HEK293 (cell line): ENCODE measurements around the gene ANO8.

ENCODE experiments used
- HOXC10 ChIP-seq: sonication (generic); formaldehyde crosslinking; IDR thresholded peaks from 2 replicates; pipeline ENCODE4 v1.8.1; 2023; ENCODE audit warnings: mild to moderate bottlenecking, missing genetic modification reagents
- KLF9 ChIP-seq: fragments of 450-650 bp; formaldehyde crosslinking; IDR thresholded peaks from 2 replicates; pipeline ENCODE4 v1.5.1; 2016; ENCODE audit warnings: missing biosample characterization, missing genetic modification characterization, low read depth
- SALL2 ChIP-seq: fragments of 450-650 bp; formaldehyde crosslinking; IDR thresholded peaks from 2 replicates; pipeline ENCODE4 v1.5.0; 2017; ENCODE audit warnings: missing biosample characterization, mild to moderate bottlenecking, missing genetic modification characterization, borderline replicate concordance
- TRIM28 ChIP-seq: IDR thresholded peaks from 2 replicates; pipeline ENCODE4 v1.6.1; 2011; ENCODE audit warnings: low read length, control low read depth, borderline replicate concordance
- ZNF114 ChIP-seq: fragments of 450-650 bp; formaldehyde crosslinking; IDR thresholded peaks from 2 replicates; pipeline ENCODE4 v1.5.0; 2017; ENCODE audit warnings: missing biosample characterization, missing genetic modification characterization
- ZNF140 ChIP-seq: fragments of 450-650 bp; formaldehyde crosslinking; IDR thresholded peaks from 2 replicates; pipeline ENCODE4 v1.5.1; 2016; ENCODE audit warnings: missing biosample characterization, missing genetic modification characterization
- ZNF292 ChIP-seq: fragments of 450-650 bp; formaldehyde crosslinking; IDR thresholded peaks from 2 replicates; pipeline ENCODE4 v1.5.1; 2016; ENCODE audit warnings: low read depth, missing biosample characterization, missing genetic modification characterization, borderline replicate concordance
- ZNF350 ChIP-seq: fragments of 450-650 bp; formaldehyde crosslinking; IDR thresholded peaks from 2 replicates; pipeline ENCODE4 v1.5.0; 2017; ENCODE audit warnings: missing biosample characterization, mild to moderate bottlenecking, missing genetic modification characterization
- ZNF366 ChIP-seq: fragments of 450-650 bp; formaldehyde crosslinking; conservative IDR thresholded peaks from 2 replicates; pipeline ENCODE4 v1.5.1; 2016; ENCODE audit warnings: missing biosample characterization, missing genetic modification characterization
- ZNF501 ChIP-seq: fragments of 450-650 bp; formaldehyde crosslinking; IDR thresholded peaks from 2 replicates; pipeline ENCODE4 v1.5.1; 2016; ENCODE audit warnings: missing biosample characterization, missing genetic modification characterization
- ZNF544 ChIP-seq: fragments of 450-650 bp; formaldehyde crosslinking; IDR thresholded peaks from 2 replicates; pipeline ENCODE4 v1.5.0; 2017; ENCODE audit warnings: missing biosample characterization, missing genetic modification characterization
- ZNF623 ChIP-seq: fragments of 450-650 bp; formaldehyde crosslinking; IDR thresholded peaks from 2 replicates; pipeline ENCODE4 v1.5.1; 2016; ENCODE audit warnings: missing biosample characterization, missing genetic modification characterization
- ZNF624 ChIP-seq: fragments of 450-650 bp; formaldehyde crosslinking; IDR thresholded peaks from 2 replicates; pipeline ENCODE4 v1.5.1; 2017; ENCODE audit warnings: missing biosample characterization, missing genetic modification characterization
- ZNF626 ChIP-seq: fragments of 450-650 bp; sonication (Bioruptor Pico); formaldehyde crosslinking; IDR thresholded peaks from 2 replicates; pipeline ENCODE4 v1.5.1; 2018; ENCODE audit warnings: missing biosample characterization, missing genetic modification characterization, inconsistent platforms
- ZNF837 ChIP-seq: fragments of 450-650 bp; formaldehyde crosslinking; IDR thresholded peaks from 2 replicates; pipeline ENCODE4 v1.5.1; 2016; ENCODE audit warnings: missing biosample characterization, missing genetic modification characterization
- ZSCAN16 ChIP-seq: fragments of 450-650 bp; formaldehyde crosslinking; IDR thresholded peaks from 2 replicates; pipeline ENCODE4 v1.5.1; 2016; ENCODE audit warnings: missing biosample characterization, missing genetic modification characterization
- TF ChIP-seq, protein P1 (sequence below): fragments of 450-650 bp; formaldehyde crosslinking; IDR thresholded peaks from 2 replicates; pipeline ENCODE4 v1.5.1; 2016; ENCODE audit warnings: missing biosample characterization, missing genetic modification characterization, borderline replicate concordance
- TF ChIP-seq, protein P2 (sequence below): fragments of 450-650 bp; IDR thresholded peaks from 2 replicates; pipeline ENCODE4 v1.5.1; 2018; ENCODE audit warnings: missing biosample characterization, mild to moderate bottlenecking, missing genetic modification characterization
- TF ChIP-seq, protein P3 (sequence below): fragments of 450-650 bp; formaldehyde crosslinking; IDR thresholded peaks from 2 replicates; pipeline ENCODE4 v1.5.1; 2016; ENCODE audit warnings: missing biosample characterization, missing genetic modification characterization
- TF ChIP-seq, protein P4 (sequence below): fragments of 450-650 bp; formaldehyde crosslinking; IDR thresholded peaks from 2 replicates; pipeline ENCODE4 v1.5.0; 2017; ENCODE audit warnings: missing biosample characterization, missing genetic modification characterization, borderline replicate concordance
- TF ChIP-seq, protein P5 (sequence below): fragments of 450-650 bp; formaldehyde crosslinking; IDR thresholded peaks from 2 replicates; pipeline ENCODE4 v1.5.1; 2016; ENCODE audit warnings: missing biosample characterization, missing genetic modification characterization
- TF ChIP-seq, protein P6 (sequence below): fragments of 450-650 bp; formaldehyde crosslinking; IDR thresholded peaks from 2 replicates; pipeline ENCODE4 v1.5.1; 2017; ENCODE audit warnings: missing biosample characterization, mild to moderate bottlenecking, missing genetic modification characterization, moderate library complexity

Gene ANO8

DNA sequence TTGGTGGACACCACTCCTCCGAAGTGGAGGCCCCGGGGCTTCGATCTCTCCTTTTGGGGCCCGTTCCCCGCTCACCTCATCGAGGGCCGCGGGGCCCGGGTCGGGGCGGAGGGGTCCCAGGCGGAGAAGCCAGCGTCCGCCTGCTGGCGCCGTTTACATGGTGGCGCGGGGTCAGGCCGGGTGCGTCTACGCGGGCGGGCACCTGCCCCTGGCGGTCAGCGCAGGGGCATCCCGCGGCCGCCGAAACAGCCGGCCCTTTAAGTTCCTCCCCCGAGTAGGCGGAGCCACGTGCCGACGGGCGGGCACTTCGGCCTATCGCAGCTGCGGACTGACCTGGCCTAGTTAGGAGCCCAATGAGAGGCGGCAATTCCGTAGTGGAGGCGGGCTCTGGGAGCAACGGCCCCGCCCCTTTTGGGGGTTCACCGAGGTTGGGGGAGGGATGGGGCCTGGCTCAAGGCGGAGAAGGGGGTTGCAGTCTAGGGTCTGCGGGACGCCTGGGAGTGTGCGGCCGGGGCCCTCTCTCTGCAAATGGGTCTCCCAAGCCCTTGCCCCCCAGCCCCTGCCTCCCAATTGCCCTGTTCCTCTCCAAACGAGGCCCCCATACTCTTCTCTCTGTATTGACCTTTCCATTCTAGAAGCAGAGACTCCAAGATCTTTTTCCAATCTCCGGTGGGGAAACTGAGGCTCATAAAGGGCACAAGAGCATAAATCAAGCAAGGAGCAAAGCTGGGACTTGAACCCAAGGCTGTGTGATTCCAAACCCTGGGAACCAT is 31.3 kb downstream of the ANO8 start, which contains the start of gene ABHD8 (continued):
- TF ChIP-seq, protein P1, sequence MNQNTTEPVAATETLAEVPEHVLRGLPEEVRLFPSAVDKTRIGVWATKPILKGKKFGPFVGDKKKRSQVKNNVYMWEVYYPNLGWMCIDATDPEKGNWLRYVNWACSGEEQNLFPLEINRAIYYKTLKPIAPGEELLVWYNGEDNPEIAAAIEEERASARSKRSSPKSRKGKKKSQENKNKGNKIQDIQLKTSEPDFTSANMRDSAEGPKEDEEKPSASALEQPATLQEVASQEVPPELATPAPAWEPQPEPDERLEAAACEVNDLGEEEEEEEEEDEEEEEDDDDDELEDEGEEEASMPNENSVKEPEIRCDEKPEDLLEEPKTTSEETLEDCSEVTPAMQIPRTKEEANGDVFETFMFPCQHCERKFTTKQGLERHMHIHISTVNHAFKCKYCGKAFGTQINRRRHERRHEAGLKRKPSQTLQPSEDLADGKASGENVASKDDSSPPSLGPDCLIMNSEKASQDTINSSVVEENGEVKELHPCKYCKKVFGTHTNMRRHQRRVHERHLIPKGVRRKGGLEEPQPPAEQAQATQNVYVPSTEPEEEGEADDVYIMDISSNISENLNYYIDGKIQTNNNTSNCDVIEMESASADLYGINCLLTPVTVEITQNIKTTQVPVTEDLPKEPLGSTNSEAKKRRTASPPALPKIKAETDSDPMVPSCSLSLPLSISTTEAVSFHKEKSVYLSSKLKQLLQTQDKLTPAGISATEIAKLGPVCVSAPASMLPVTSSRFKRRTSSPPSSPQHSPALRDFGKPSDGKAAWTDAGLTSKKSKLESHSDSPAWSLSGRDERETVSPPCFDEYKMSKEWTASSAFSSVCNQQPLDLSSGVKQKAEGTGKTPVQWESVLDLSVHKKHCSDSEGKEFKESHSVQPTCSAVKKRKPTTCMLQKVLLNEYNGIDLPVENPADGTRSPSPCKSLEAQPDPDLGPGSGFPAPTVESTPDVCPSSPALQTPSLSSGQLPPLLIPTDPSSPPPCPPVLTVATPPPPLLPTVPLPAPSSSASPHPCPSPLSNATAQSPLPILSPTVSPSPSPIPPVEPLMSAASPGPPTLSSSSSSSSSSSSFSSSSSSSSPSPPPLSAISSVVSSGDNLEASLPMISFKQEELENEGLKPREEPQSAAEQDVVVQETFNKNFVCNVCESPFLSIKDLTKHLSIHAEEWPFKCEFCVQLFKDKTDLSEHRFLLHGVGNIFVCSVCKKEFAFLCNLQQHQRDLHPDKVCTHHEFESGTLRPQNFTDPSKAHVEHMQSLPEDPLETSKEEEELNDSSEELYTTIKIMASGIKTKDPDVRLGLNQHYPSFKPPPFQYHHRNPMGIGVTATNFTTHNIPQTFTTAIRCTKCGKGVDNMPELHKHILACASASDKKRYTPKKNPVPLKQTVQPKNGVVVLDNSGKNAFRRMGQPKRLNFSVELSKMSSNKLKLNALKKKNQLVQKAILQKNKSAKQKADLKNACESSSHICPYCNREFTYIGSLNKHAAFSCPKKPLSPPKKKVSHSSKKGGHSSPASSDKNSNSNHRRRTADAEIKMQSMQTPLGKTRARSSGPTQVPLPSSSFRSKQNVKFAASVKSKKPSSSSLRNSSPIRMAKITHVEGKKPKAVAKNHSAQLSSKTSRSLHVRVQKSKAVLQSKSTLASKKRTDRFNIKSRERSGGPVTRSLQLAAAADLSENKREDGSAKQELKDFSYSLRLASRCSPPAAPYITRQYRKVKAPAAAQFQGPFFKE (tag by site-specific recombination): no peak
- TF ChIP-seq ZNF624 (tag by site-specific recombination): no peak
- TF ChIP-seq, protein P2, sequence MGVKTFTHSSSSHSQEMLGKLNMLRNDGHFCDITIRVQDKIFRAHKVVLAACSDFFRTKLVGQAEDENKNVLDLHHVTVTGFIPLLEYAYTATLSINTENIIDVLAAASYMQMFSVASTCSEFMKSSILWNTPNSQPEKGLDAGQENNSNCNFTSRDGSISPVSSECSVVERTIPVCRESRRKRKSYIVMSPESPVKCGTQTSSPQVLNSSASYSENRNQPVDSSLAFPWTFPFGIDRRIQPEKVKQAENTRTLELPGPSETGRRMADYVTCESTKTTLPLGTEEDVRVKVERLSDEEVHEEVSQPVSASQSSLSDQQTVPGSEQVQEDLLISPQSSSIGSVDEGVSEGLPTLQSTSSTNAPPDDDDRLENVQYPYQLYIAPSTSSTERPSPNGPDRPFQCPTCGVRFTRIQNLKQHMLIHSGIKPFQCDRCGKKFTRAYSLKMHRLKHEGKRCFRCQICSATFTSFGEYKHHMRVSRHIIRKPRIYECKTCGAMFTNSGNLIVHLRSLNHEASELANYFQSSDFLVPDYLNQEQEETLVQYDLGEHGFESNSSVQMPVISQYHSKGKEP (tag by site-specific recombination): no peak
- TF ChIP-seq ZNF140: no peak
- no peak for TF ChIP-seq ZNF292 (tag by site-specific recombination)
- peak; percentile 50 for TF ChIP-seq KLF9
- no peak for TF ChIP-seq ZNF837 (tag by site-specific recombination)
- TF ChIP-seq ZNF366 (tag by site-specific recombination): no peak
- TF ChIP-seq, protein P3, sequence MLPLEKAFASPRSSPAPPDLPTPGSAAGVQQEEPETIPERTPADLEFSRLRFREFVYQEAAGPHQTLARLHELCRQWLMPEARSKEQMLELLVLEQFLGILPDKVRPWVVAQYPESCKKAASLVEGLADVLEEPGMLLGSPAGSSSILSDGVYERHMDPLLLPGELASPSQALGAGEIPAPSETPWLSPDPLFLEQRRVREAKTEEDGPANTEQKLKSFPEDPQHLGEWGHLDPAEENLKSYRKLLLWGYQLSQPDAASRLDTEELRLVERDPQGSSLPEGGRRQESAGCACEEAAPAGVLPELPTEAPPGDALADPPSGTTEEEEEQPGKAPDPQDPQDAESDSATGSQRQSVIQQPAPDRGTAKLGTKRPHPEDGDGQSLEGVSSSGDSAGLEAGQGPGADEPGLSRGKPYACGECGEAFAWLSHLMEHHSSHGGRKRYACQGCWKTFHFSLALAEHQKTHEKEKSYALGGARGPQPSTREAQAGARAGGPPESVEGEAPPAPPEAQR: no peak
- no peak for TF ChIP-seq ZNF626
- no peak for TF ChIP-seq ZSCAN16 (tag by site-specific recombination)
- no peak for TF ChIP-seq SALL2 (tag by site-specific recombination)
- no peak for TF ChIP-seq TRIM28
- no peak for TF ChIP-seq ZNF114 (tag by site-specific recombination)
- TF ChIP-seq, protein P4, sequence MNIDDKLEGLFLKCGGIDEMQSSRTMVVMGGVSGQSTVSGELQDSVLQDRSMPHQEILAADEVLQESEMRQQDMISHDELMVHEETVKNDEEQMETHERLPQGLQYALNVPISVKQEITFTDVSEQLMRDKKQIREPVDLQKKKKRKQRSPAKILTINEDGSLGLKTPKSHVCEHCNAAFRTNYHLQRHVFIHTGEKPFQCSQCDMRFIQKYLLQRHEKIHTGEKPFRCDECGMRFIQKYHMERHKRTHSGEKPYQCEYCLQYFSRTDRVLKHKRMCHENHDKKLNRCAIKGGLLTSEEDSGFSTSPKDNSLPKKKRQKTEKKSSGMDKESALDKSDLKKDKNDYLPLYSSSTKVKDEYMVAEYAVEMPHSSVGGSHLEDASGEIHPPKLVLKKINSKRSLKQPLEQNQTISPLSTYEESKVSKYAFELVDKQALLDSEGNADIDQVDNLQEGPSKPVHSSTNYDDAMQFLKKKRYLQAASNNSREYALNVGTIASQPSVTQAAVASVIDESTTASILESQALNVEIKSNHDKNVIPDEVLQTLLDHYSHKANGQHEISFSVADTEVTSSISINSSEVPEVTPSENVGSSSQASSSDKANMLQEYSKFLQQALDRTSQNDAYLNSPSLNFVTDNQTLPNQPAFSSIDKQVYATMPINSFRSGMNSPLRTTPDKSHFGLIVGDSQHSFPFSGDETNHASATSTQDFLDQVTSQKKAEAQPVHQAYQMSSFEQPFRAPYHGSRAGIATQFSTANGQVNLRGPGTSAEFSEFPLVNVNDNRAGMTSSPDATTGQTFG (tag by site-specific recombination): no peak
- no peak for TF ChIP-seq ZNF350 (tag by site-specific recombination)
- TF ChIP-seq ZNF501 (tag by site-specific recombination): no peak
- no peak for TF ChIP-seq ZNF544
- TF ChIP-seq ZNF623: no peak
- TF ChIP-seq, protein P5, sequence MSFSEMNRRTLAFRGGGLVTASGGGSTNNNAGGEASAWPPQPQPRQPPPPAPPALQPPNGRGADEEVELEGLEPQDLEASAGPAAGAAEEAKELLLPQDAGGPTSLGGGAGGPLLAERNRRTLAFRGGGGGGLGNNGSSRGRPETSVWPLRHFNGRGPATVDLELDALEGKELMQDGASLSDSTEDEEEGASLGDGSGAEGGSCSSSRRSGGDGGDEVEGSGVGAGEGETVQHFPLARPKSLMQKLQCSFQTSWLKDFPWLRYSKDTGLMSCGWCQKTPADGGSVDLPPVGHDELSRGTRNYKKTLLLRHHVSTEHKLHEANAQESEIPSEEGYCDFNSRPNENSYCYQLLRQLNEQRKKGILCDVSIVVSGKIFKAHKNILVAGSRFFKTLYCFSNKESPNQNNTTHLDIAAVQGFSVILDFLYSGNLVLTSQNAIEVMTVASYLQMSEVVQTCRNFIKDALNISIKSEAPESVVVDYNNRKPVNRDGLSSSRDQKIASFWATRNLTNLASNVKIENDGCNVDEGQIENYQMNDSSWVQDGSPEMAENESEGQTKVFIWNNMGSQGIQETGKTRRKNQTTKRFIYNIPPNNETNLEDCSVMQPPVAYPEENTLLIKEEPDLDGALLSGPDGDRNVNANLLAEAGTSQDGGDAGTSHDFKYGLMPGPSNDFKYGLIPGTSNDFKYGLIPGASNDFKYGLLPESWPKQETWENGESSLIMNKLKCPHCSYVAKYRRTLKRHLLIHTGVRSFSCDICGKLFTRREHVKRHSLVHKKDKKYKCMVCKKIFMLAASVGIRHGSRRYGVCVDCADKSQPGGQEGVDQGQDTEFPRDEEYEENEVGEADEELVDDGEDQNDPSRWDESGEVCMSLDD (tag by site-specific recombination): peak; percentile 81
- TF ChIP-seq HOXC10 (CRISPR knock-in tag): no peak
- TF ChIP-seq, protein P6, sequence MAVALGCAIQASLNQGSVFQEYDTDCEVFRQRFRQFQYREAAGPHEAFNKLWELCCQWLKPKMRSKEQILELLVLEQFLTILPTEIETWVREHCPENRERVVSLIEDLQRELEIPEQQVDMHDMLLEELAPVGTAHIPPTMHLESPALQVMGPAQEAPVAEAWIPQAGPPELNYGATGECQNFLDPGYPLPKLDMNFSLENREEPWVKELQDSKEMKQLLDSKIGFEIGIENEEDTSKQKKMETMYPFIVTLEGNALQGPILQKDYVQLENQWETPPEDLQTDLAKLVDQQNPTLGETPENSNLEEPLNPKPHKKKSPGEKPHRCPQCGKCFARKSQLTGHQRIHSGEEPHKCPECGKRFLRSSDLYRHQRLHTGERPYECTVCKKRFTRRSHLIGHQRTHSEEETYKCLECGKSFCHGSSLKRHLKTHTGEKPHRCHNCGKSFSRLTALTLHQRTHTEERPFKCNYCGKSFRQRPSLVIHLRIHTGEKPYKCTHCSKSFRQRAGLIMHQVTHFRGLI (tag by site-specific recombination): no peak
